T-helper 1 cell treated with Interleukin-12 subunit alpha and Interleukin-12 subunit beta and Interleukin-4 antibody, amounts not matched to agents 30 μg/mL and 1 μg/mL, for 36 hours (primary cell): Measurements from ENCODE around the gene XRCC1.

ENCODE experiments used
- H3K27ac Mint-ChIP-seq: one replicate; pipeline ENCODE4 v1.8.0; 2021; ENCODE audit warnings: mild to moderate bottlenecking, mixed read lengths
- H3K27me3 Mint-ChIP-seq: one replicate; pipeline ENCODE4 v1.8.0; 2021; ENCODE audit warnings: low read depth, mixed read lengths
- H3K36me3 Mint-ChIP-seq: one replicate; pipeline ENCODE4 v1.8.0; 2021; ENCODE audit warnings: low read depth, mixed read lengths
- H3K4me1 Mint-ChIP-seq: one replicate; pipeline ENCODE4 v1.8.0; 2021; ENCODE audit warnings: low read depth, mixed read lengths
- H3K4me3 Mint-ChIP-seq: one replicate; pipeline ENCODE4 v1.8.0; 2021; ENCODE audit warnings: mild to moderate bottlenecking, moderate library complexity, mixed read lengths
- H3K9me3 Mint-ChIP-seq: one replicate; pipeline ENCODE4 v1.8.0; 2021; ENCODE audit warnings: mixed read lengths

XRCC1 gene, protein sequence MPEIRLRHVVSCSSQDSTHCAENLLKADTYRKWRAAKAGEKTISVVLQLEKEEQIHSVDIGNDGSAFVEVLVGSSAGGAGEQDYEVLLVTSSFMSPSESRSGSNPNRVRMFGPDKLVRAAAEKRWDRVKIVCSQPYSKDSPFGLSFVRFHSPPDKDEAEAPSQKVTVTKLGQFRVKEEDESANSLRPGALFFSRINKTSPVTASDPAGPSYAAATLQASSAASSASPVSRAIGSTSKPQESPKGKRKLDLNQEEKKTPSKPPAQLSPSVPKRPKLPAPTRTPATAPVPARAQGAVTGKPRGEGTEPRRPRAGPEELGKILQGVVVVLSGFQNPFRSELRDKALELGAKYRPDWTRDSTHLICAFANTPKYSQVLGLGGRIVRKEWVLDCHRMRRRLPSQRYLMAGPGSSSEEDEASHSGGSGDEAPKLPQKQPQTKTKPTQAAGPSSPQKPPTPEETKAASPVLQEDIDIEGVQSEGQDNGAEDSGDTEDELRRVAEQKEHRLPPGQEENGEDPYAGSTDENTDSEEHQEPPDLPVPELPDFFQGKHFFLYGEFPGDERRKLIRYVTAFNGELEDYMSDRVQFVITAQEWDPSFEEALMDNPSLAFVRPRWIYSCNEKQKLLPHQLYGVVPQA

DNA sequence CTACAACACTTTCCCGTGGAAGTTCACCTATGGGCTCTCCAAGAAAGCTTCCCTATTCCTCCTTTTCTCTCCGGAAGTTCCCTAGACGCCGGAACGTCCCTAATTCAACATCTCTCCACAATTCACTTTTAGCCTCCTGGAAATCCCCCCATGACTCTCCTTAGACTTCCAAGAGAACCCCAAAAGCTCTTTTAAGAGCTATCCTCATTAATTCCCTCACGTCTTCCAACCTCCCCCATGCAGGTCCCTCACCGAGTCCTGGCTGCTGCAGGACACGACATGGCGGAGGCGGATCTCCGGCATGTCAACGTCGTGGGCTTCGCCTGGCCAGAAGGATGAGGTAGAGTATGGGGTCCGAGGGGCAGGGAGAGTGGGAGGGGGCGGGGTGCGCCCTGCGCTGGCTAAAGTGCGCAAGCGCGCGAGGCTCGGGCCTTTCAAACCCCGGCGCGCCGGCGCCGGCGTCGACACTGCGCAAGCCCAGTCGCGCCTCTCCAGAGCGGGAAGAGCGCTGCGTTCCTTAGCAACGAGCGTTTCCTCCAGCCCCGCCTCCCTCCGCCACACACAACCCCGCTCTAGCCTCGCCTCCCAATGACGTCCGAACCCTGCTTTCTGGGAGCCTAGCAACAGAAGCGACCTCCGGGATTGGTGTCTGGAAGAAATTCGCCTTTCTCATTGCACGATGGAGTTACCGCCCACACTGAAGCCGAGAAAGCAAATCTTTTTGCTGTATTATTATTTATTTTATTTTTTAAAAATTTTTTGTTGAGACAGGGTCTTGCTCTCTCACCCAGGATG is at the start of gene XRCC1, which contains the start of gene PINLYP:
TSS of gene XRCC1 (minus strand) at position 372 of the 795 bp plus-strand sequence. CDS start at position 303, 69 bp downstream.
TSS of gene PINLYP (plus strand) at position 646 of the 795 bp plus-strand sequence. CDS start 1,391 bp downstream, outside the sequence.
- peaks cover 34% of the 10 kb centered on the region for H3K4me1 Mint-ChIP-seq
- peaks cover 6% of the 10 kb centered on the region for H3K27me3 Mint-ChIP-seq
- H3K36me3 Mint-ChIP-seq, result peaks cover 2% of the 10 kb centered on the region
- H3K4me3 Mint-ChIP-seq, result peak within 1 kb of the TSS; percentile 95
- H3K27ac Mint-ChIP-seq, result peak within 1 kb of the TSS; percentile 95
- H3K9me3 Mint-ChIP-seq, result no peaks in the 10 kb centered on the region

DNA sequence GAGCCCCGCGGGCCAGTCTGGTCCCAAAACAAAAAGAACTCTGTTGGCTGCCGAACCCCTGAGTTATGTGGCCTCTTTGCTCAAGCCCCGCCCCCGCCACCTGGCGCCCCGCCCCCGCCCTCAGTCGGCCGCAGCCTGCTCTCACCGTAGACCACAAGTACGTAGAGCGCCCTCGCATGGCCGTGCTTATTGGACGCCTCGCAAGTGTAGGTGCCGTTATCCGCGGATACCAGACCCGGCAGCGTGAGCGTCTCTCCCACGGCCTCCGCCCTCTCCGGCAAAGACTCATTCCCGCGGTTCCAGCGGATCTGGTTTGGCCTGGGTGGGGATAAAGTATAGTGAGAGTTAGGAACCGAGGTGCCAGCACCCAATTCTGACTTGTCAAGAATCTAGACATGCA is 49.6 kb upstream of the XRCC1 start:
- no peaks in the 10 kb centered on the region for H3K27me3 Mint-ChIP-seq
- H3K36me3 Mint-ChIP-seq, result no peaks in the 10 kb centered on the region
- no peak overlapping the region for H3K27ac Mint-ChIP-seq
- H3K4me3 Mint-ChIP-seq, result no peak overlapping the region
- H3K9me3 Mint-ChIP-seq, result no peaks in the 10 kb centered on the region
- peaks cover 15% of the 10 kb centered on the region for H3K4me1 Mint-ChIP-seq

DNA sequence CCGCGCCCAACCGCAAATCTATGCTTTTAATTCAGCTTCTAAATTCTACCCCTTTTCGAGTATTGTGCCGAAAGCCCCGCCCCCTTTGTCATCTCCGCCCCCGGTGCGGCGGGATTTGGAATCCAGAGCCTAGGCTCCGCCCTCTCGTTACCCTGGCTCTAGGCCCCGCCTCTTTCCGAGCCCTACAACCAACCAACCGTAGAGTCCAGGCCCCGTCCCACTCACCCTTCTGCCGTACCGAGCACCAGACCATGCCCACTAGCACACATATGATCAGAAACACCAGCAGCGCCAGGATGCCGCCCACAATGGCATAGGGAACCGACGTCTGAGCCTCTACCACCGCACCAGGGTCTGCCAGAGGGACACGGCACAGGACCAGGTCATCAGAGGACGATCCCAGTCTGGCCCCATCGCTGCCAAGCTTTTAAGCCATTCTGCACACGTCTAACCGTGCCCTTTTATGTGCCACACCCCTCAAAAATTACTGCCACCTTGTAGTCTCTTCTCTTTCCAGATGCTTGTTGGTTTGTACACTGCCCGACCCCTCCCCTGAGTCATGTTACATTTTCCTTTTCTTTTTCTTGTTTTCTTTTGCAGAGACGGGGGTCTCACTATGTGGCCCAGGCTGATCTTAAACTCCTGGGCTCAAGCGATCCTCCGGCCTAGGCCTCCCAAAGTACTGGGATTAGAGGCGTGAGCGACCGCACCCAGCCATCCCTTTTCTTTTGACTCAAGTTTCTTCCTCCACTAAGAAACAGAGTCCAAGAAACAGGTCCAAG is 48.8 kb upstream of the XRCC1 start:
- Mint-ChIP-seq H3K4me3 (no peak overlapping the region), H3K4me1 (peaks cover 16% of the 10 kb centered on the region), H3K36me3 (no peaks in the 10 kb centered on the region), H3K9me3 (no peaks in the 10 kb centered on the region), H3K27me3 (no peaks in the 10 kb centered on the region), H3K27ac (no peak overlapping the region)

DNA sequence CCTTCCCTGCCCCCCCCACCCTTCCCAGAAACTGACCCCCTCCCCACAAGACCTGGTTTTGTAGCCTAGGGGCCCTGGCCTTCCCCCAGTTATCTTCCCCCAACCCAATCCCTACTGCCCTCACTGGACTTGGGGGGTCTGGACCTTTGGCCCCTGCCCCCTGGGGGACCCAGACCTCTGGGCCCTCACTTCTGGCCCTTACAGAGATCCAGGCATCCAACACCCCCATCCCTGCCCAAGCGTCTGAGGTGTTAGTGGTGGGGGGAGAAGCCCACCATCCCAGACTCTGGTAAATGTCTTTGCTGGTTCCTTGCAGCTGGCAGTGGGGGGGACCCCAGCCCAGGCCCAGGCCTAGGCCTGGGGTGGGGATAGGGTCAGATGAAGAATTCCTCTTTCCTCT is 47.6 kb upstream of the XRCC1 start:
- Mint-ChIP-seq H3K4me1 (peaks cover 21% of the 10 kb centered on the region), H3K9me3 (no peaks in the 10 kb centered on the region), H3K36me3 (no peaks in the 10 kb centered on the region), H3K4me3 (no peak overlapping the region), H3K27me3 (no peaks in the 10 kb centered on the region), H3K27ac (no peak overlapping the region)

DNA sequence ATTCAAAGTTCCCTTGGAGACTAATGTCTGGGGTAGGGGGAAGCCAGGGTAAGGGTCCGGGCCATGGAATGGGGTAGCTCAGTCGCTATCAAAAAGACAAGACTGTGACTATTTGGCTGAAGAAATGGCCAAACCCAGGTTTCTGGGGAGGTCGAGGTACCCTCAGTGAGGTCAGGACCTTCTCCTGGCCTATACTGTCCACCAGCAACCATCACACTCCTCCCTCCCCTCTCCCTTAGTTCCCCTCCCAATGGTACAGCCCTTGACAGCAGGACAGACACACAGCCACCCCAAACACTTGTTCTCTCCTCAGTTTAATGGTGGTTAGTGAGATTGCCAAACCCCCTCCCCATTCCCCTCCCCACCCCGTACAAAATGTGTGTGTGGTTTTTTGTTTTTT is 46.7 kb upstream of the XRCC1 start:
- Mint-ChIP-seq H3K9me3 (no peaks in the 10 kb centered on the region), H3K27me3 (no peaks in the 10 kb centered on the region), H3K27ac (no peak overlapping the region), H3K4me1 (peaks cover 18% of the 10 kb centered on the region), H3K4me3 (no peak overlapping the region), H3K36me3 (no peaks in the 10 kb centered on the region)

DNA sequence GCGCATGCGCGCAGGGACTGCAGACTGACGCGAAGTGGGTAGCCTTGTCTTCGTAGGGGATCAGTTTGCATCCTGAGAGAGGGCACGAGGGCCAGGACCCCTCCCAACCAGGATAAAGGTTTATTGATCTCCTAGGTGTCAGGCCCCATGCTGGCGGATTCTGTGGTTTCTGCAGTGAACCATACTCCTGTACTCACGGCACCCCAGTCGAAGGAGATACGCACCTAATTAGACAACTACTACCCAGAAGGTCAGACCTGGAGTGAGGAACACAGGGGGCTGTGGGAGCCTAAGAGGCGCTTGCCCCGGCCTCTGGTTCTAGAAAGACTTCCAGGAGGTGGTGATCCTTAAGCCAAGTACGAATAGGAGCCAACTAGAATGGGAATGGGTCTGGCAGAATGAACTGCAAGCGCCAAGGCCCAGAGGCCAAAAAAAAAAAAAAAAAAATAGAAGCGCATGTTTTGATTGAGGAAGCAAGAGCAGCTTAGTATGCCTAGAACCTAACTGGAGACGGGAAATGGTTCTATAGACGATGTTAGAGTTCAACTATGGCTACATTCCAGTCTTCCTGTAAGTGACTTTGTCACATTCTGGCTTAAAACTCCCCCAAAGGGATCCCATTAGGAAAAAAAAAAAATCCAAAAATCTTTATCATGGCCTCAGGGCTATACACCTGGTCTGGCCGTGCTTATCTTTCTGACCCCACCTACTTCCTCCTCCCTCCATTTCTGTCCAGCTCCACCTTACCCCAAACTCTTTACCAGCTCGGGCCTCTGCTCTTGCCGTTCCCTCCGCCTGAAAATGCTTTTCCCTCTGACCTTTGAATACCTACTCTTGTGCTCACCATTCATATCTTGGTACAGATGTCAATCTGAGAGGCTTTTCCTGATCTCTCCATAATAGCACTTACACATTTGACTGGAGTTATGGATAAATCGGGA is 45.0 kb upstream of the XRCC1 start:
- Mint-ChIP-seq H3K36me3 (no peaks in the 10 kb centered on the region), H3K9me3 (no peaks in the 10 kb centered on the region), H3K4me3 (peak overlapping the region; percentile 95), H3K27me3 (no peaks in the 10 kb centered on the region), H3K4me1 (peaks cover 19% of the 10 kb centered on the region), H3K27ac (peak overlapping the region; percentile 95)

DNA sequence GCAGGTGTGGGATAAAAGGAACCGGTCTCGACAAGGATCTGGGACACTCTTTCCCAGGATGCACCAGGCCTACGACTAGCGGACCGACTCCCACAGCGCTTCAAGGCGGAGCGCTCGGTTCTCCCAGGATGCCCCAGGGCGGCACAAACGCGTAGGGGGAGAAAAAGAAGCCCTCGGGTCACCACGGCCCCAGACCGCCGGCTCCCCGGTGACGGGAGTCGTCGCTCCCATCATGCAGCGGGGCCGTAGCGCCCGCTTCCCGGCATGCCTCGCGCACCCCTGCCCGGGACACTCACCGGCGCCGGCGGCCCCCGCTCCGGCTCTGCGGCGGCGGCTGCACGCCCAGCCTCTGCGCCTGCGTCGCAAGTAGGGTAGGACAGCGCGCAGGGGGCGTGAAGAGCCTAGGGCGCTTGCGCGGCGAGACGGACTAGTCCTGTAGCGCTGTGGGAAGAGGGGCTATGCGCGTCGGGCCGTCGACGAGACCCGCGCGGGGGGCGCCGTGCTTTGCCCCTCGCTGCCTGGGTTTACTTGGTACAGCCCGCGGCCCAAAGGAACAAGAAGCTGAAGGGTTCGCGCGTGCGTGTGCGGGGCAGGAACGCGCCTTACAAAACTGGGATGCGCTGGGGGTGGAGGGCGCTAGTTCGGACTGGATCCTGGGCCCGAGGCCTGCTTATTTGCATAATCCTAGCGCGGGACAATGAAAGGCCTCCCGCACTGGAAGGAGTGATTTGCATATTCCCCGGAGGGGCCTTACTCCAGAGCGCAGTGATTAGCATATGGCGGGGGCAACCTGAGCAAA is 44.1 kb upstream of the XRCC1 start, which contains the start of gene ZNF428:
TSS of gene ZNF428 (minus strand) at position 368 of the 799 bp plus-strand sequence. CDS start 5,325 bp downstream, outside the sequence.
- no peaks in the 10 kb centered on the region for H3K27me3 Mint-ChIP-seq
- H3K4me3 Mint-ChIP-seq, result peak within 1 kb of the TSS; percentile 95

DNA sequence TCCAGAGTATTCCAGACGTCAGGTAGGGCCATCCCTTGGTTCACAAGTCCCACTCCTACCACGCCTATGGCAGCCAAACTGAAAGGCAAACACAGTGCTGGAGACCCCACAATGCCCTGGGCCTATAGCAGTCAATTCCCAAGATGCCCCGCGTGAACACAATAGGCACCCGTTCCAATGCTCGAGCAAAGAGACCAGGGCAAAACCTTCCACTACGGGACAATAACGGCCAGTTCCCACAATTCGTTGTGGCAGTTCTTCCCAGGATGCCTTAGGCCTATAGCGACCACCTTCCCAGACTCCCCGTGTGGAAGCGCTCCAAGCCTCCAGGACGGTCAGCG is 43.6 kb upstream of the XRCC1 start:
- Mint-ChIP-seq H3K4me1 (peaks cover 14% of the 10 kb centered on the region), H3K27ac (peak overlapping the region; percentile 90), H3K9me3 (no peaks in the 10 kb centered on the region), H3K4me3 (peak overlapping the region; percentile 95), H3K27me3 (no peaks in the 10 kb centered on the region), H3K36me3 (no peaks in the 10 kb centered on the region)

More for the DNA sequence above, 44.1 kb upstream of the XRCC1 start, which contains the start of gene ZNF428:
- Mint-ChIP-seq H3K4me1 (peaks cover 16% of the 10 kb centered on the region), H3K36me3 (no peaks in the 10 kb centered on the region), H3K27ac (peak within 1 kb of the TSS; percentile 95), H3K9me3 (no peaks in the 10 kb centered on the region)

DNA sequence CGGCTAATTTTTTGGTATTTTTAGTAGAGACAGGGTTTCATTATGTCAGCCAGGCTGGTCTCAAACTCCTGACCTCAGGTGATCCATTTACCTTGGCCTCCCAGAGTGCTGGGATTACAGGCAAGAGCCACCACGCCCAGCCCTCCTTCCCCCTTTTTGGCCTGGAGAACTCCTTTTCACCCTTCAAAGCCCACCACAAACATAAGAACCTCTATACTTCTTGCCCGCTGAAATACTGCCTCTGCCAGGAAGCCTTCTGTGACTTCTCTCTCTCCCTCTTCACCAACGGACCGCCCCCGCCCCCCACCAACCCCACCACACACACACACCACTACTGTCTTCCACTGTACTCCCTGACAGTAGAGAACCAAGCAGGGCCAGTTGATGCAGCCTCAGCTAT is 41.6 kb upstream of the XRCC1 start:
- Mint-ChIP-seq H3K27ac (no peak overlapping the region), H3K9me3 (no peaks in the 10 kb centered on the region), H3K27me3 (no peaks in the 10 kb centered on the region), H3K4me3 (no peak overlapping the region), H3K36me3 (peaks cover 9% of the 10 kb centered on the region), H3K4me1 (peaks cover 16% of the 10 kb centered on the region)

DNA sequence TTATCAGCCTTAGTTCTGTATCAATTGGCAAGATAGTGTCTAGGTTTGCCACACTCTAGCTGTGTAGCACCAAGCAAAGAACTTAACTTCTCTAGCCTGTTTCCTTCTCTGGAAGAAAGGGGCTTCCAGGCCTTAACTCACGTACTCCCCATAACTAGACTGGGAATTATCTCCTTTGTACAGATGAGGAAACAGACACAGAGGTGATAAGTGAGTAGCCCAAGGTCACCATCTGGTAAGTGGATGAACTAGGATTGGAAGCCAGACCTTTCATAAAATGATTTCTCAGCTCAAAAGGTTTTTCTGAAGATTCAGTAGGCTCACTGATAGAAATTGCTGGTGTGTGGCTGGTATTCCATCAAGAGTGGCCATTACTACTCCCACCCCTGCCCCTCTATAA is 41.0 kb upstream of the XRCC1 start:
- Mint-ChIP-seq H3K4me3 (no peak overlapping the region), H3K27me3 (no peaks in the 10 kb centered on the region), H3K4me1 (peaks cover 17% of the 10 kb centered on the region), H3K27ac (no peak overlapping the region), H3K9me3 (no peaks in the 10 kb centered on the region), H3K36me3 (peaks cover 13% of the 10 kb centered on the region)

DNA sequence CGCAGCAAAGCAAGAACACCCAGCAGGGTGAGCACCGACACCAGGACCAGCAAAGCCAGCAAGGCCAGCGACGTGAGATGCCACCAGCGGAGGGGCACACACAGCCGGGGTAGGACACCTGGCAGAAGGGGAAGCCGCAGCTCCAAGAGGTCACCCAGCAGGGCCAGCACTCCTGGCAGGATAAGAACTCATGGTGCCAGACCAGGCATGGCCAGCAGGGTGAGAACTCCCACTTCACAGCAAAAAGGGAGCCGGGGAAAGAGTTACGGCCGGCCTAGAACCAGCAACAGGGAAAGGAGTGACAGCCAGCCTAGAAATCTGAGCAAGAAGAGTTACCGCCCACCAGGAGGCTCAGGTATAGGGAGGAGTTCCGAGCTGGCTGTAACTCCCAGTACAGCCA is 37.0 kb upstream of the XRCC1 start:
- Mint-ChIP-seq H3K4me1 (peaks cover 4% of the 10 kb centered on the region), H3K27me3 (no peaks in the 10 kb centered on the region), H3K9me3 (no peaks in the 10 kb centered on the region), H3K4me3 (no peak overlapping the region), H3K27ac (no peak overlapping the region), H3K36me3 (peaks cover 16% of the 10 kb centered on the region)

DNA sequence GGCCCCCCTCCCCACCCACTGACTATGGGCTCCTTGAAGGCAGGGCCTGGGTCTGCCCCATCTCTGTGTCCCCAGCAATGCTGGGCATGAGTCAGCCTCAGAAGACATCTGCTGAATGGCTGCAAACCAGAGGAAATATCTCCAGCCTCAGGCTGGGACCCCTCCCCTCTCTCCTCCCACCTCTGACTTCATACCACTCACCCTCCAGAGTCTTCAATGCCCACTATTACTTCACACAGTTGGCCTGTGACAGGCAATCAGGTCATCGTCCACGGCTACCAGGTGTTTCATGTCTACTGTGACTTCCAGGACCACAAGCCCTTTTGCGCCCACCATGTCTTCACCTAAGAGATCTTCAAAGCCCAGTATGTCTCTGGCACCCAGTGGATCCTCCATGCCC is 36.5 kb upstream of the XRCC1 start, which contains the start of gene SRRM5:
TSS of gene SRRM5 (plus strand) at position 301 of the 400 bp plus-strand sequence. CDS start at position 335, 34 bp downstream.
- Mint-ChIP-seq H3K4me1 (peaks cover 4% of the 10 kb centered on the region), H3K27me3 (no peaks in the 10 kb centered on the region), H3K36me3 (peaks cover 16% of the 10 kb centered on the region), H3K4me3 (no peak within 1 kb of the TSS), H3K27ac (peak within 1 kb of the TSS; percentile 6), H3K9me3 (no peaks in the 10 kb centered on the region)
